Measurements from ENCODE around the gene MOB4.
"Not testable (repeated sequence)": the region's sequence is repeated elsewhere in the genome, so short reads cannot be mapped to it uniquely, and the experiment has no call there.

- not testable (repeated sequence) for TF ChIP-seq POLR2A (IDR thresholded peaks at IDR 0.05); CTCF (IDR thresholded peaks at IDR 0.05 in 4 of 5, conservative IDR thresholded peaks at IDR 0.05 in 1 of 5)
Measured at GRCh38 chr2:197578294-197578693, 62.4 kb downstream of the MOB4 start.

Data from gastrocnemius medialis (tissue), 4 donors.